HG02852 (cell line): ENCODE measurements around the gene NTHL1.

Source experiments
- ATAC-seq: cut with Tn5 transposase; IDR thresholded peaks from one replicate; pipeline ENCODE4 v1.9.1; 2021; ENCODE audit warnings: mild to moderate bottlenecking, moderate library complexity; ENCODE audit not compliant: unreplicated experiment

The NTHL1 gene

DNA sequence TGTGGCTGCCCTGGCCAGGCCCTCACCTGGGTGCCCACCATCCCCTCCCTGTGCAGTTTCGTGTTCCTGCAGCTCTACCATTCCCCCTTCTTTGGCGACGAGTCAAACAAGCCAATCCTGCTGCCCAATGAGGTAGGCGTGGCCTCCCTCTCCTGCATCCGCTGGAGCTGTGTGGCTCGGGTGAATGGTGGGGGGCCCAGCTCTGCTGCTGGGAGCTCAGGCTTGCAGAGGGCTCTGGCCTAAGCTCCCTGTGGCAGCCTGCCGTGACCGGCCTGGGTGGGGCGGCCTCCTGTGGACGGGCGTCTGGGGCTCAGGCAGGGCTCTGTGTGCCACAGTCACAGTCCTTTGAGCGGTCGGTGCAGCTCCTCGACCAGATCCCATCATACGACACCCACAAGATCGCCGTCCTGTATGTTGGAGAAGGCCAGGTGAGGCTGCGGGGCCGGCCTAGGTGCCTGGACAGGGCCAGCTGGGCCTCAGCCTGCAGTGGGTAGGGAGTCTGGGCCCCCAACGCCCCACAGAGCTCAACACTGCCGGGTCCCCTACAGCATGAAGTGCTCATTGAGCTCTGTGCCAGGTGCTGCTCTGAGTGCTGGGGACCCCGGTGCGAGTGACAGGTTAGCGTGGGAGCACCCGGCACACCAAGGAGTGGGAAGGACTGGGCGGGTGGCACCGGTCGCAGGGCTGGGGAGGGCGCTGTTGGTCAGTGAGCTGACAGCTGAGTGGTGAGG lies 37.4 kb upstream of the NTHL1 start:
- no peak for ATAC-seq

DNA sequence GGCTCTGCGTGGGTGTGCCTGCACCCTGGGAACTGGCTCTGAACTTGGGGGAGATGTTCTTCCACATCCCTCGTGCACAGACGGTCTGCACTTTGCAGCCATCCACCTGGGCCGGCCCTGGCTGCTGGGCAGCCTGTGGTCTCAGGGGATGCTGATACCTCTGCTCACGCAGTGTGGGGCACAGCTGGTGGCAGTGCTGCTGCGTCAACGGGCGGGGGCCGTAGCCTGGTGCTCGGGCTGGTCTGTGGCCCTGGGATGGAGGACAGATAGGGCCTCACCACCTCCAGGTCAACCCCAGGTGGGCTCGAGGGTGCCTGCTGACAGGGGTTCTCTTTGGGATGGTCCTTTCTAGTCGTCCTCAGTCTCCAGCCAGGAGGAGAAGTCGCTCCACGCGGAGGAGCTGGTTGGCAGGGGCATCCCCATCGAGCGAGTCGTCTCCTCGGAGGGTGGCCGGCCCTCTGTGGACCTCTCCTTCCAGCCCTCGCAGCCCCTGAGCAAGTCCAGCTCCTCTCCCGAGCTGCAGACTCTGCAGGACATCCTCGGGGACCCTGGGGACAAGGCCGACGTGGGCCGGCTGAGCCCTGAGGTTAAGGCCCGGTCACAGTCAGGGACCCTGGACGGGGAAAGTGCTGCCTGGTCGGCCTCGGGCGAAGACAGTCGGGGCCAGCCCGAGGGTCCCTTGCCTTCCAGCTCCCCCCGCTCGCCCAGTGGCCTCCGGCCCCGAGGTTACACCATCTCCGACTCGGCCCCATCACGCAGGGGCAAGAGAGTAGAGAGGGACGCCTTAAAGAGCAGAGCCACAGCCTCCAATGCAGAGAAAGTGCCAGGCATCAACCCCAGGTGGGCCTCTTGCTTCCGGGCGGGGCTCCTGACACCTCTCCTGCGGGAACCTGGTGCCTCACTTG lies 36.5 kb upstream of the NTHL1 start:
- no peak for ATAC-seq

DNA sequence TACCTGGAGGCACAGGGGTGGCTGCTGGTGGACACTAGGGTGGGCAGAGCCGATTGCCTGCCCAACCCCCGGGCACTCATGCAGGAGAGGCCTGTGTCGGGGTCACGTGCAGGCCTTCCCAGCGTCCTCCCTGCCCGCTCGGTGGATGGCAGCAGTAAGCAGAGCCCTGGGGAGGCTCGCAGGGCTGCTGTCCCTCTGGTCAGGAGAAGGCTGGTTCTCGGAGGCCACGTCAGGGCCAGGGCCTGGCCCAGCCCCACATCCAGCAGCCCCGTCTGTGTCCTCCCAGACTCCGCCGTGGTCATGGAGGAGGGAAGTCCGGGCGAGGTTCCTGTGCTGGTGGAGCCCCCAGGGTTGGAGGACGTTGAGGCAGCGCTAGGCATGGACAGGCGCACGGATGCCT lies 35.8 kb upstream of the NTHL1 start:
- ATAC-seq: no peak

DNA sequence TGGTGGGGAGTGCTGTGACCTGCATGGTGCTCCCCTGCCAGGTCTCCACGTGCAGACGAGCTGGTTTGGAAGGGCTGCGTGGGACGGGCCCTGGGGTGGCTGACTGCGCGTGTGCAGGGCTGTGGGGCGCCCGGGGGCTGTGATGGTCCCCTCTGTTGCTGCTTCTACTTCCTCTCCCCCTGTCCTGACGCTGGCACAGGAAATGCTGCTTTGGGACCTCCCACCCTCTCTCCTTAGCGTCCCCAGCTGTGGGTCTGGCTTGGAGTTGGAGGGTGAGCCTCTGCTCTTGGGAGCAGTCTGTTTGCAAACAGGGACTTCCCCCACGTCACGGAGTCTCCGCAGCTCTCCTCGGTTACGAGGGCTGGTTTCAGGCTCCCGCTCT lies 35.3 kb upstream of the NTHL1 start:
- no peak for ATAC-seq

DNA sequence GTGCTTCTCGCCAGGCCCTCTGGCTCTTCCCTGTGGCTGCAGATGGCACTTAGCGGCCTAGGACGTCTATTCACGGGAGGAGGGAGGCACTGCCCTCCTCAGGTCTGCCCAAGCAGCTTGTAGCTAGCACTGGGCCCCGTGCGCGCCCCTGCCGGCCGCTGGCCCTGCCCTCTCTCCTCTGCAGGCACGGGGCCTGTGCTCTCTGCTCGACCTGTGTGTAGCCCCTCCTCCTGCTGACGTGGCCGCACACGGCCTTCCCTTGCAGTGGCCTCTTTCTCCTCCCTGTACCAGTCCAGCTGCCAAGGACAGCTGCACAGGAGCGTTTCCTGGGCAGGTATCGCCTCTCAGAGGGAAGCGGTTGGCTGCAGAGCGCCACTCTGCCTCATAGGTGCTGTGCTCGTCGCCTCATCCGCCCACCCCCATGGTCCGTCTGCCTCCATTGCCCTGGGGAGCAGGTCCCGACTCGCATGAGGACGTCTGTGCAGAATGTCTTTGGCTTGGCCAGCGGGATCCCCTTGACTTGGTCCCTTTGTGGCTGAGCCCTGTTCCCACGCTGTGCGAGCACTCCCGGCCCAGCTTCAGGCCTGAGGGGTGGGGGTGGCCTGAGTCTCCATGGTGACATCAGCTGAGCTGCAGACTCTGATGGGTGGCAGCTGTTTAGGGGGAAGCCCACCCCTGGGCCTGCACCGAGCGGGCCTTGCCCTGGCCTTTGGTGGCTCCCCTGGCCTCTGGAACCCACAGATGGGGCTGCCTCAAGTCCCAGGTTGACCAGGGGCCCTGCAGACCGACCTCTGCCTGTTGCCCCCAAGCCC lies 34.7 kb upstream of the NTHL1 start:
- ATAC-seq: no peak

DNA sequence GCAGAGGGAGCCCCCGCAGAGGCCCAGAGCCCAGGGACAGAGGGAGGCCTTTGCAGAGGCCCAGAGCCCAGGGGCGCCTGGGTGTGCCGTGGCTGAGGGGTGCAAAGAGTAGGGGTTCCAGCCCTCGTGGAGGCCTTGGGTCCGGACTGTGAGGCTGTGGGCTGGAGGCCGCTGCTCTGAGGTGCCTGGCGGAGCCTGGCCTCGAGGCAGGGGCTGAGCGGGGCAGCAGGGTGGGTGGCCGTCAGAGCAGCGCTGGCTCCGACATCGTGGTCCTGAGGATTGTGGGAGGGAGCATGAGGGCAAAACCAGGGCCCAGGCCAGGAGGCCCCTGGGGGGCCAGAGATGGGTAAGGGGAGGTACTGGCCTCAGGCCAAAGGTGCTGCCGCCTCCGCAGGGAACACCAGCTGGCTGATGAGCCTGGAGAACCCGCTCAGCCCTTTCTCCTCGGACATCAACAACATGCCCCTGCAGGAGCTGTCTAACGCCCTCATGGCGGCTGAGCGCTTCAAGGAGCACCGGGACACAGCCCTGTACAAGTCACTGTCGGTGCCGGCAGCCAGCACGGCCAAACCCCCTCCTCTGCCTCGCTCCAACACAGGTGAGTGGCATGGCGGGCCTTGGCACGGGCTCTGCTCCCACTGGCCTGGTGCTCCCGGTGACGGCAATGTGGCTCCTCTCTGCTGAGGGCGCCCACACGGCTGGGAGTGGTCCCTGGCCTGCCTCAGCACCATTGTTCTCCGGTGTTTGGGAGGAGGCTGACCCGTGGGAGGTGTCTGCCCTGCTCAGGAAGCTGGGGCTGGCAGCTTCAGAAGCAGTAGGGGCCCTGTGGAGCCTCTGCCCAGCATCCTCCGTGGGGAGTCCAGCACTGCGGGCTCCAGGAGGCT lies 33.8 kb upstream of the NTHL1 start:
- ATAC-seq: no peak

DNA sequence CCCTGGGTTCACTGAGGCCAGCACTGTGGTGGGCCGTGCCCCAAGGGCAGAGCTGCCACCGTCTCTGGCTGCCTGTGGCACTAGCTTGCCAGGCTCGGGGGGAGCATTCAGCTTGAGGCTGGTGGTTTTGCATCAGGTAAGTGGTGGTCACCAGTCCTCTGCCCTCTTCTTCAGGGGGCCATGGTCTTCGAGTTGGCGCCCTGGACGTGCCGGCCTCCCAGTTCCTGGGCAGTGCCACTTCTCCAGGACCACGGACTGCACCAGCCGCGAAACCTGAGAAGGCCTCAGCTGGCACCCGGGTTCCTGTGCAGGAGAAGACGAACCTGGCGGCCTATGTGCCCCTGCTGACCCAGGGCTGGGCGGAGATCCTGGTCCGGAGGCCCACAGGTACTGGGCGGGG lies 32.4 kb upstream of the NTHL1 start:
- no peak for ATAC-seq

DNA sequence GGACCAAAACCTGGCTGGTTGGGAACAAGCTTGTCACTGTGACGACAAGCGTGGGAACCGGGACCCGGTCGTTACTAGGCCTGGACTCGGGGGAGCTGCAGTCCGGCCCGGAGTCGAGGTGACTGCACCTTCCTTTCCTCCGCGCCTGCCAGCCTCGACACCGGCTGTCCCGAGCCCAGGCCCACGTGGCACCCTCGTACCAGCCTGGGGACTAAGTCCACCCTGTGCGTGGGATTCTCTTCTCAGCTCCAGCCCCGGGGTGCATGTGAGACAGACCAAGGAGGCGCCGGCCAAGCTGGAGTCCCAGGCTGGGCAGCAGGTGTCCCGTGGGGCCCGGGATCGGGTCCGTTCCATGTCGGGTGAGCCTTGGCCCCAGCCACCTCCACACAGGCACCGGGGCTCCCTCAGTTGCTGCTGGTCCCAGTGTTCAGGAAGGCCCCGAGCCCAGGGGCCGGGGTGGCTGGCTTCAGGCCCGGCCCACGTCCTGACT lies 31.7 kb upstream of the NTHL1 start:
- ATAC-seq: no peak

DNA sequence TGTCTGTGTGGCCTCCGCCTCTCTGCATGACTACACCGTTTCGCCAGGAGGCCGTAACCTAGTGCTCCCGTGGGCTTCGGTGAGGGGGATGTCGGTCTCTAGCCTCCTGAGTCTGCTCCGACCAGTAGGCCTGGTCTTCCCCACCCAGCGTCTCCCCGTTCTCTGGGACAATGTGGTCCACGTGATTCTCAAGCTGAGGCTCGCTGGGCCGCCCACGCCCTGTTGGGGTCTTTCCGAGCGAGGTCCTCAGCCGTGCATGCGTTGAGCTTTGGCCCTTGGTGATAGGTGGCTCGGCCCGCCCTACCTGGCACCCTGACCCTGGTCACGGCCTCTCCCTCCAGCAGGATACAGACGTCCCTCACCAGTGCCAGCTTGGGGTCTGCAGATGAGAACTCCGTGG lies 31.1 kb upstream of the NTHL1 start:
- no peak for ATAC-seq

DNA sequence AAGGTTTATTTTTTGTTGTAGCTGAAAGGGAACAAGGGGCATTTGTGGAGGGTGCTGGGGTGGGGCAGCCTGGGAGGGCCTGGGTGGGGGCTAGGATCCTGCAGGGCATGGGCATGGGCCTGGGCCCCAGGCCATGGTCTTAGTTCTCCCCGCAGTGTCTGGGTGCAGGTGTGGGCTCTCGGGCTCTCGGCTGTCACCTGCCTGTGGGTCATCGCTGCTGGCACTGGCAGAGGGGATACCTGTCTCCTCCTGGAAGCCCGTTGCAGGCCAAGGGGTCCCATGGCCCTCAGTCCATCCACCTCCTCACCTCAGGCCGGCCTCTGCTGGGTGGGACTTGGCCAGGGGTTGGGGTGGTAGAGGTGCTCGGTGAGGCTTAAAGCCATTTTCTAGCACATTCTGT lies 30.5 kb upstream of the NTHL1 start:
- ATAC-seq: no peak

DNA sequence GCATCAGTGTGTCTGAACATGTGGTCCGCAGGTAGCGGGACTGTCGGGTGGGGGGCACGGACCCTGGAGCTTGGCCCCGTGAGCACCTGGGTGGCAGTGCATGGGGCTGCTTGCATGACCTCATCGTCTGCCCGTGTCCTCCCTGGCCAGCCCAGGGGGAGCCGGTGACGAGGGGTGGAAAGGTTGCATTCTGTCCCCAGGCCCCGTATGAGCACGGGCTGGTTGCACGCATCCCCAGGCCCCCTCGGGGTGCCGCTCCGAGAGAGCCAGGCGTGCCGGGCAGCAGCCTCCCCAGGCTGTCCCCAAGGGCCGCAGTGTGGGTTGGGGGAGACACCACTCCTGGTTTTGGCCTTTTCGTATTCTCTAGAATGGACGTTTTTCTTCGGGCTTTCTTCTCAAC lies 30.1 kb upstream of the NTHL1 start:
- no peak for ATAC-seq

DNA sequence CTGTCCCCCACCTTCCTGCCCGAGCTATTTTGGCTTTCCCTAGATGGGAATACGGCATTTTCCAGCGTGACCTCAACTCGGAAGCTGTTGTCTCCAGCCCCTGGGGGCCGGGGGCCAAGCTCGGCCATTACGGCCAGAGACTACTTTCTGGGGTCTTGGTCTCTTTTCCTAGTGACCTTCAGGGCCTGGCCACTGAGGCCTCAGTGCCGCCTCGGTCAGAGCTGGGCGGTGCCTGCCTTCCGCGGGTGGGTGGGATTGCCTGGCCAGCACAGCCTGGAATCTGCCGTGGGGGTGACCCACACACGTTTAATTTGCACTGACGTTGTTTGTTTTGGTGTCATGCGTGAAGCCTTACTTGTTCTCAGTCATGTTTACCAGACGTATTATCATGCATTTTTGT lies 29.4 kb upstream of the NTHL1 start:
- no peak for ATAC-seq

DNA sequence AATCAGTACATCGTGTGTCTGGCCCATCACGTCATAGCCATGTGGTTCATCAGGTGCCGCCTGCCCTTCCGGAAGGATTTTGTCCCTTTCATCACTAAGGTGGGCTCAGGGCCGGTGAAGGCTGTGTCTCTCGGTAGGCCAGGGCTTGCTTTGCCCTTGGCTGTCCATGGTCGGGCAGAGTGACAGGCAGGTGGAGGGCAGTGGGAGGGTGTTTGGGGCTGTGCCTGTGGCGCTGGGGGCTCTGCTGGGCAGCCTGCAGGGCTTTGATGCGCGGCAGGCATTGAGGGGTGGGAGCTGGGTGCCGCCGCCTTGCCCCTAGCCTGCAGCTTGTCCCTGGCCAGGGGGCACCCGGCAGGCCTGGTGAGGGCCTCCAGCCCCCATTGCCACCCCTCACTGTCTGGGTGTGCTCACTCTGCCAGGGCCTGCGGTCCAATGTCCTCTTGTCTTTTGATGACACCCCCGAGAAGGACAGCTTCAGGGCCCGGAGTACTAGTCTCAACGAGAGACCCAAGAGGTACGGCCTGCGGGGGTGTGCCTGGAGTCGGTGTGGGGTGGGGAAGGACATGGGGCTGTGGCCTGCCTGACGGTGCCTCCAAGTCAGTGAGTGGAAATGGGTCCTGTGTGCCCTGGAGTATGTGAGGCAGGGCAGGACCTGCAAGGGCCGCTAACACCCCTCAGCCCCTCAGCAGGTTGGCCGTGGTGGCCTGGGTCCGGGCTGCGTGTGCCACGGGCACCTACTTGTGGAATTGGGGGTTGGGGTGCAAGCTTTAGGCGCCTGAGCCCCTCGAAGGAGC lies 28.6 kb upstream of the NTHL1 start:
- ATAC-seq: no peak

DNA sequence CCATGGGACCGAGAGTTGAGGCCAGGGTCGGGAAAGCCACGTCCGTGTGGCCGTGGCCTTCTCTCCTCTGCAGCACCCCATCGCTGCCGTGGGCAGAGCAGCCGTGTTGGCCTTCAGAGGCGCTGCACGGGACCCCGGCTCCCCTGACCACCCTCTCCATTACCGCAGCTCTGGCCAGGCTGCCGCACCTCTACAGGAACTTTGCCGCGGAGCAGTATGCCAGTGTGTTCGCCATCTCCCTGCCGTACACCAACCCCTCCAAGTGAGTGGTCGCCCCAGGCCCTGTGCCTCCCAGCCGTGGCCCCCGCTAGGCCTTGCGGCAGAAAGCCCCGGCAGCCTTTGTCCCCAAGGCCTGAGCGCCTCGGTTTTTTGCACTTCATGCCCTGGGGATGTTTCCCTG lies 28.0 kb upstream of the NTHL1 start:
- ATAC-seq: no peak

DNA sequence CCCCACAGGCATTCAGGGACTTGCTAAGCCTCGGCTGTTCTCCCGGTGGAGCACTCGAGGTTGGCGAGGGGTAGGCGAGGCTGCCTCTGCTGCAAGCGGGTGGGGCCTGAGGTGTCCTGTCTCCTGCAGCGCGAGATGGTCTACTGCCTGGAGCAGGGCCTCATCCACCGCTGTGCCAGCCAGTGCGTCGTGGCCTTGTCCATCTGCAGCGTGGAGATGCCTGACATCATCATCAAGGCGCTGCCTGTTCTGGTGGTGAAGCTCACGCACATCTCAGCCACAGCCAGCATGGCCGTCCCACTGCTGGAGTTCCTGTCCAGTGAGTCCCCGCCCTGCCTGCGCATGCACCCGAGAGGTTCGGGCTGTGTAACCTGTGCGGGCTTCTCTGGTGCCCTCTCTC lies 26.4 kb upstream of the NTHL1 start:
- ATAC-seq: no peak

DNA sequence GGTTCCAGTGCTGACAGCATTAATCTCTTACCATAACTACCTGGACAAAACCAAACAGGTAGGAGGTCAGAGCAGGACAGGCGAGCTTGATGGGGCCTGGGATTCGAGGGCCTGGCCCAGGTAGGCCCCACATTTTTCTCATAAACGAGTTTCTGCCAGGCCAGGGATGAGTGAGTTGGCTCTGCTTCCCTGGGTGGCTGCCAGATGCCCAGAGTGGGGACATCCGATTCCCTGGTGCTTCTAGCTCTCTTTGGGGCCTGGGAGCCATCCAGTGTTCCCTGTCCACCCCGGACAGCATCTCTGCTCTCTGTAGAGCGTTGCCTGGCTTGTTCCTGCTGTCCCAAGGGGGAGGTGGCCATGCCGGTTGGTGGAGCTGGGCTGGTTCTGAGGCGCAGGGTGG lies 25.3 kb upstream of the NTHL1 start:
- no peak for ATAC-seq

DNA sequence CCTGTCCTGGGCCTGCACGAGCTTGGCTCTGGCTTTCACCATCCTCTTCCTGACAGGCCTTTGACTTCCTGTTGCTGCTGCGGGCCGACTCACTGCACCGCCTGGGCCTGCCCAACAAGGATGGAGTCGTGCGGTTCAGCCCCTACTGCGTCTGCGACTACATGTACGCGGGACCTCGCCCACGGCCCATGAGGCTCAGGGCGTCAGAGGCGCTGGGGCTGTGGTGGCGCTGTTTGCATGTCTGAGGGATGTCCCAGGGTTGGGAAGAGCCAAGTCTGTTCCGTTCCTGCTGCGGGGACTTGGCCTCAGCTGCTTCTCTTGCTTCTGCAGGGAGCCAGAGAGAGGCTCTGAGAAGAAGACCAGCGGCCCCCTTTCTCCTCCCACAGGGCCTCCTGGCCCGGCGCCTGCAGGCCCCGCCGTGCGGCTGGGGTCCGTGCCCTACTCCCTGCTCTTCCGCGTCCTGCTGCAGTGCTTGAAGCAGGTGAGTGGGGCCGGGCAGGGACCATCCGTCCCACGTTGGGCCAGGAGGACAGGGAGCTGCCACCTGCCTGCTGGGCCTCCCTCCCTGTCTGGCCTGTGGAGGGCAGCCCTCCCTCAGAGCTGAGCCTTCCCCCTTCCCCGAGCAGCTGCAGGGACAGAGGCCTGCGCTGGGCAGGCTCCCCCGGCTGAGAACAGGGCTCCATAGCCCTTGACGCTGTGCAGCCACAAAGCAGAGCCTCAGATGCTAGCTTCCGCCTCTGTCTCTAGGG lies 24.0 kb upstream of the NTHL1 start:
- ATAC-seq: no peak

DNA sequence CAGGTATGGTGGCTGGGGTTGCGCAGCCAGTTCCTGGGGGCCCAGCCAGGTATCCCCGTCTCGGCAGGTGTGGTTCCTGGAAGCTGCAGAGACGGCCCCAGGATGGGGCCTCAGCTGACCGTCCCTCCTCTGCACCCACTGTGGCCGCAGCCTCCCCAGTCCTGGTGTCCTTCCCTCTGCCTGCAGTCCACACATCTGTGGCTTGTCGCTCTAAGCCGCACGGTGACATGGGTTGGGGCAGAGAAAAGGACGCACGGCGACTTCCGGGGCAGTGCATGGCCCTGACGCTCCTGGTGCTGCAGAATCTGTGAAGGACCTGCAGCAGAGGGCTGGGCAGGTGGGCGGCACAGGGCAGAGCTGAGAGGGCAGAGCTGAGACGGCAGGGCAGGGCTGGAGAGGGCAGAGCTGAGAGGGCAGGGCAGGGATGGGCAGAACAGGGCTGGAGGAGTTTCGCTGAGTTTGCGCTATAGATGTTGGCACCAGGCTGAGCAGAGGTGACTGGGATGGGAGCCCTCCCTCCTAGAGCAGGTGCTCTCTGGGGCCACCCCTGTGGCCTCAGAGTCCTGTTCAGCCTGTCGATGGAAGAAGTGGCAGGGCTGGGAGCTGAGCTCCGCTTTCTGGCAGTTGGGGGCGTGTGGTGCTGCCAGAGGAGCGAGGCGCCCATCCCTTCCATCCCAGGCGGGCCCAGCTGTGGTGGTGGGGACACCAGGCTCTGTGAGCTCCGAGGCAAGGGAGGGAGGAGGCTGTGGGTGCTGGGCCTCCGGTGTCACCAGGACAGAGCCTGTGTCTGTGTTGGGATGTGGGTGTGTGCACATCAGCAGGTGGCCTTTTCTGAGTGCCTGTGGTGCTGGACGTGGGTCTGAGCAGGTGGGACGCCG lies 23.2 kb upstream of the NTHL1 start:
- ATAC-seq: no peak
